HFFc6 (cell line): ENCODE results near the gene C4orf50. TPM values are rescaled to one million over a fixed set of nuclear protein-coding genes. Genes with fewer than 3 reads are reported as not detected.

Source experiments
- DNase-seq: peaks from one replicate; pipeline ENCODE4 v3.0.0-alpha.2; 2018
- H3K27ac Mint-ChIP-seq: 2 replicates; pipeline ENCODE4 v1.8.0; 2020; ENCODE audit warnings: mild to moderate bottlenecking, mixed read lengths
- H3K27me3 Mint-ChIP-seq: 2 replicates; pipeline ENCODE4 v1.8.0; 2021; ENCODE audit warnings: mild to moderate bottlenecking, moderate library complexity, mixed read lengths; ENCODE audit not compliant: insufficient read depth
- H3K36me3 Mint-ChIP-seq: 2 replicates; pipeline ENCODE4 v1.8.0; 2021; ENCODE audit warnings: low read depth, mixed read lengths
- H3K4me1 Mint-ChIP-seq: 2 replicates; pipeline ENCODE4 v1.8.0; 2020; ENCODE audit warnings: low read depth, mixed read lengths
- H3K4me3 Mint-ChIP-seq: 2 replicates; pipeline ENCODE4 v1.8.0; 2020; ENCODE audit warnings: mild to moderate bottlenecking, moderate library complexity, mixed read lengths
- H3K9me3 Mint-ChIP-seq: 2 replicates; pipeline ENCODE4 v1.8.0; 2020; ENCODE audit warnings: mild to moderate bottlenecking, mixed read lengths
- CTCF ChIP-seq: fragments of 200-600 bp; sonication (generic); IDR thresholded peaks from 2 replicates; pipeline ENCODE4 v1.5.0; 2021; ENCODE audit warnings: antibody characterized with exemption, mild to moderate bottlenecking
- total RNA-seq, 6 experiments: library from RNA; stranded (reverse); fragmentation: NEBNext Ultra II Directional; extraction: Animal tissue kit (Norgen Biotek cat#: 25700); gene quantifications; 2 replicates in 1 of 6; 3 replicates in 5 of 6; pipeline ENCODE4 v1.2.3, GENCODE V29; 2021

Gene C4orf50
- total RNA-seq, 6 experiments from 2014 or later: not detected

- peaks cover 1% of the 10 kb centered on the region; the same call in 1 of the 2 replicates for H3K27me3 Mint-ChIP-seq
- peaks cover 9% of the 10 kb centered on the region; the same call in 1 of the 2 replicates for H3K36me3 Mint-ChIP-seq
These were observed 38.2 kb downstream of the C4orf50 start for GRCh38 chr4:5979981-5980380.

GRCh38 chr4:5976921-5977320, 41.3 kb downstream of the C4orf50 start:
- Mint-ChIP-seq H3K27ac (no peak overlapping the region), H3K27me3 (0 out of 2 replicates have a peak, but pooled peaks cover 1% of the 10 kb centered on the region), H3K4me3 (no peak overlapping the region), H3K36me3 (no peaks in the 10 kb centered on the region), H3K9me3 (peaks cover 13% of the 10 kb centered on the region; the same call in 1 of the 2 replicates), H3K4me1 (no peaks in the 10 kb centered on the region)
- no peak for TF ChIP-seq CTCF
- DNase-seq: no peak

More at GRCh38 chr4:5979981-5980380, 38.2 kb downstream of the C4orf50 start:
- H3K4me3 Mint-ChIP-seq: no peak overlapping the region
- H3K4me1 Mint-ChIP-seq: no peaks in the 10 kb centered on the region
- no peak for DNase-seq
- no peak; the same call in 1 of the 2 replicates for TF ChIP-seq CTCF
- H3K27ac Mint-ChIP-seq: no peak overlapping the region
- peaks cover 29% of the 10 kb centered on the region for H3K9me3 Mint-ChIP-seq

- H3K27ac Mint-ChIP-seq: no peak overlapping the region
- DNase-seq: no peak
- TF ChIP-seq CTCF: no peak
- 0 out of 2 replicates have a peak, but pooled peaks cover 2% of the 10 kb centered on the region for H3K36me3 Mint-ChIP-seq
- no peak overlapping the region for H3K4me3 Mint-ChIP-seq
- peaks cover 18% of the 10 kb centered on the region for H3K9me3 Mint-ChIP-seq
- H3K27me3 Mint-ChIP-seq: peaks cover 1% of the 10 kb centered on the region; the same call in 1 of the 2 replicates
- no peaks in the 10 kb centered on the region for H3K4me1 Mint-ChIP-seq
These were observed 41.8 kb downstream of the C4orf50 start for GRCh38 chr4:5976431-5976830.

GRCh38 chr4:5974321-5974720, 43.9 kb downstream of the C4orf50 start:
- H3K27ac Mint-ChIP-seq: no peak overlapping the region
- TF ChIP-seq CTCF: no peak
- peaks cover 36% of the 10 kb centered on the region for H3K9me3 Mint-ChIP-seq
- 0 out of 2 replicates have a peak, but pooled peaks cover 4% of the 10 kb centered on the region for H3K36me3 Mint-ChIP-seq
- no peaks in the 10 kb centered on the region for H3K4me1 Mint-ChIP-seq
- no peak for DNase-seq
- H3K4me3 Mint-ChIP-seq: no peak overlapping the region
- H3K27me3 Mint-ChIP-seq: peaks cover 1% of the 10 kb centered on the region

GRCh38 chr4:5973486-5974220, 44.6 kb downstream of the C4orf50 start:
- DNase-seq: no peak
- Mint-ChIP-seq H3K27ac (no peak overlapping the region), H3K27me3 (peaks cover 3% of the 10 kb centered on the region), H3K9me3 (peaks cover 42% of the 10 kb centered on the region), H3K36me3 (peaks cover 8% of the 10 kb centered on the region; the same call in 1 of the 2 replicates), H3K4me3 (no peak overlapping the region), H3K4me1 (no peaks in the 10 kb centered on the region)
- TF ChIP-seq CTCF: no peak
